Left ventricle myocardium inferior (tissue), 1 donor: Measurements from ENCODE around the gene TRIM45. TPM values are rescaled to one million over a fixed set of nuclear protein-coding genes. Genes with fewer than 3 reads are reported as not detected.
A peak's percentile ranks its signal among the peaks of the same experiment; 100 is the strongest.

Experiments
- DNase-seq: peaks from one replicate; pipeline ENCODE4 v3.0.0-alpha.2; 2020
- H3K27ac ChIP-seq: fragments of 200-600 bp; replicated peaks from 2 replicates; pipeline ENCODE4 v1.8.0; 2021
- H3K27me3 ChIP-seq: fragments of 200-600 bp; 2 replicates; pipeline ENCODE4 v1.8.0; 2021; ENCODE audit warnings: low read depth
- H3K36me3 ChIP-seq: fragments of 200-600 bp; 2 replicates; pipeline ENCODE4 v1.8.0; 2021
- H3K4me1 ChIP-seq: fragments of 200-600 bp; 2 replicates; pipeline ENCODE4 v1.8.0; 2021
- H3K4me3 ChIP-seq: fragments of 200-600 bp; 2 replicates; pipeline ENCODE4 v1.8.0; 2021; ENCODE audit warnings: mild to moderate bottlenecking, moderate library complexity
- H3K9me3 ChIP-seq: fragments of 200-600 bp; replicated peaks from 2 replicates; pipeline ENCODE4 v1.8.0; 2021
- CTCF ChIP-seq: fragments of 200-600 bp; IDR thresholded peaks from 2 replicates; pipeline ENCODE4 v1.8.0; 2021; ENCODE audit warnings: antibody characterized with exemption, mild to moderate bottlenecking, borderline replicate concordance
- intact Hi-C: fragments of 100-400 bp; cut with micrococcal nuclease; formaldehyde crosslinking; loops from one replicate; pipeline ENCODE4 v1.11.0; 2022
- total RNA-seq: library from RNA; stranded (reverse); fragmentation: NEBNext Ultra II Directional; extraction: Animal tissue kit (Norgen Biotek cat#: 25700); gene quantifications from one replicate; pipeline ENCODE4 v1.2.1, GENCODE V29; 2021
- donor health status: DM: no; HTN: yes; CAD: no; lungs with severe emphysema.

TRIM45 gene
- total RNA-seq, 1 donor from 2014 or later: 13.0 TPM

DNA sequence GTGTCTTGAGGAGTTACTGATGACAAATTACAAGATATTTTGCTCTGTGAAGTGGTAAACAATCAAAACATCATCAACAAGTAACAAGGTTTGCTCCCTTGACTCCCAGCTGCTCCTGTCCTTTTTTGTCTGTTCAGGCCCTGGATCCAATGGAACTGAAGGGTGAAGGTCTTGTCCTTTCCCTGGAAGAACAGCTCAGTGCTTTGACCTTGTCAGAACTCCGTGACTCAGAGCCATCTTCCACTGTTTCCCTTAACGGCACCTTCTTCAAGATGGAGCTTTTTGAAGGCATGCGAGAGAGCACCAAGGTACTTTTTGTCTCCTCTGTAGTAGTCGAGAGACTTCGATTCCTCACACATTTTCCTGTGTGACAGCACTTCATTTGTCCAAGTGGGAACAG, 29.0 kb downstream of the TRIM45 start:
- no peak overlapping the region for H3K4me3 ChIP-seq

DNA sequence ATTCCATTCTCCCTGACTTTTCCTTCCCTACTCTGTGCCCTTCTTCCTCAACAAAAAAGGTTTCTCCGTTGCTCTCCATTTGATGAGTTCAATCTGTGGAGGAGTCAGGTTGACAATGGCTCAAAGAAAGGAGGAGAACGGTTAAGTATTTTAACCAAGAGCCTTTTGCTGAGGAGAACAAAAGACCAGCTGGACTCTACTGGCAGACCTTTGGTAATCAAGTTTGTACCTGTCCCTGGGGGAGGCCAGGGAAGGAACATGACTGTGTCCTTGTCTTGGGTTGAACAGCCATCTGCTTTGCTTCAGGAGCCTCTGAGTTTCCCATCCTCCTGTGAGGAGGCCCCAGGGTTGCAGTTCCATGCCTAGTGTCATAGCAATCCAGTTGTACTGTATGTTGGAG, 31.6 kb downstream of the TRIM45 start:
- no peaks in the 10 kb centered on the region for H3K9me3 ChIP-seq
- no peak overlapping the region for H3K27ac ChIP-seq
- no peak overlapping the region for H3K4me3 ChIP-seq
- intact Hi-C loops: no loop called here
- H3K36me3 ChIP-seq: peaks cover 14% of the 10 kb centered on the region
- DNase-seq: no peak
- H3K4me1 ChIP-seq: peaks cover 19% of the 10 kb centered on the region
- no peak for TF ChIP-seq CTCF
- no peaks in the 10 kb centered on the region for H3K27me3 ChIP-seq

More for the DNA sequence above, 29.0 kb downstream of the TRIM45 start:
- DNase-seq: no peak
- peak overlapping the region; percentile 36 for H3K27ac ChIP-seq
- H3K27me3 ChIP-seq: no peaks in the 10 kb centered on the region
- H3K9me3 ChIP-seq: no peaks in the 10 kb centered on the region
- H3K4me1 ChIP-seq: peaks cover 30% of the 10 kb centered on the region
- TF ChIP-seq CTCF: no peak
- H3K36me3 ChIP-seq: peaks cover 14% of the 10 kb centered on the region
- intact Hi-C loops: no loop called here

DNA sequence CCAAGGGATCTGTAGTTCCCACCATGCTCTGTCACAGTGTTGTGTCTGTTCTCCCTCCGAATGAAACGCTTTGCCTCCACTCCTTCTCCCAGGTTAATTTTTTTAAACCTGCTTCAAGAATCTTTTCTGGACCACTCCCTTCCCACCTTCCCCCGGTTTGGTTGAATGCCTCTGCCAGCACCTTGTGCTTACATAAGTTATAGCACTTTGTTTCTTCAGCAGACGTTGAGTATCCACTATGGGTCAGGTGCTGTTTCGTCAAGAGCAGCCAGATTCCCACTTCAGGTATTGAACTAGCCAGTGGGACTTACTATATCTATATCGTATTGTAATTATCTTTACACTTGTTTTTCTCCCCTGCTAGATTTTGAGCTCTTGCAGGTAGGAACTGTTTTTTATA, 33.9 kb downstream of the TRIM45 start:
- no peak for DNase-seq
- intact Hi-C loops: no loop called here
- peaks cover 14% of the 10 kb centered on the region for H3K36me3 ChIP-seq

GRCh38 chr1:117084231-117084630, 37.3 kb downstream of the TRIM45 start:
- Histone ChIP-seq H3K36me3 (peaks cover 25% of the 10 kb centered on the region), H3K4me3 (no peak overlapping the region), H3K9me3 (no peaks in the 10 kb centered on the region), H3K27me3 (no peaks in the 10 kb centered on the region), H3K4me1 (peaks cover 7% of the 10 kb centered on the region), H3K27ac (no peak overlapping the region)
- intact Hi-C loops: no loop called here
- no peak for TF ChIP-seq CTCF
- DNase-seq: no peak

More for the DNA sequence above, 33.9 kb downstream of the TRIM45 start:
- no peak for TF ChIP-seq CTCF
- no peaks in the 10 kb centered on the region for H3K9me3 ChIP-seq
- H3K27me3 ChIP-seq: no peaks in the 10 kb centered on the region
- no peak overlapping the region for H3K27ac ChIP-seq
- H3K4me1 ChIP-seq: peaks cover 5% of the 10 kb centered on the region
- H3K4me3 ChIP-seq: no peak overlapping the region

- no peaks in the 10 kb centered on the region for H3K27me3 ChIP-seq
- H3K36me3 ChIP-seq: peaks cover 51% of the 10 kb centered on the region
Measured at GRCh38 chr1:117079737-117080136, 41.8 kb downstream of the TRIM45 start.

More at GRCh38 chr1:117079737-117080136, 41.8 kb downstream of the TRIM45 start:
- intact Hi-C loops: no loop called here
- no peak overlapping the region for H3K4me3 ChIP-seq
- TF ChIP-seq CTCF: no peak
- H3K27ac ChIP-seq: no peak overlapping the region
- DNase-seq: no peak
- peaks cover 7% of the 10 kb centered on the region for H3K4me1 ChIP-seq
- H3K9me3 ChIP-seq: no peaks in the 10 kb centered on the region
